Retinal pigment epithelial cell (primary cell): ENCODE data around the gene CHD2.
A peak's percentile ranks its signal among the peaks of the same experiment; 100 is the strongest.

Experiments
- DNase-seq: peaks from one replicate; pipeline ENCODE4 v3.0.0-alpha.2; 2010; ENCODE audit warnings: low read depth
- H3K4me3 ChIP-seq: 2 replicates; pipeline ENCODE4 v1.5.1; 2011; ENCODE audit warnings: mild to moderate bottlenecking, low read length, control low read depth, moderate library complexity
- CTCF ChIP-seq: conservative IDR thresholded peaks from 2 replicates; pipeline ENCODE4 v1.5.1; 2011; ENCODE audit warnings: low read depth, low read length, control low read depth, inconsistent platforms

The CHD2 gene

DNA sequence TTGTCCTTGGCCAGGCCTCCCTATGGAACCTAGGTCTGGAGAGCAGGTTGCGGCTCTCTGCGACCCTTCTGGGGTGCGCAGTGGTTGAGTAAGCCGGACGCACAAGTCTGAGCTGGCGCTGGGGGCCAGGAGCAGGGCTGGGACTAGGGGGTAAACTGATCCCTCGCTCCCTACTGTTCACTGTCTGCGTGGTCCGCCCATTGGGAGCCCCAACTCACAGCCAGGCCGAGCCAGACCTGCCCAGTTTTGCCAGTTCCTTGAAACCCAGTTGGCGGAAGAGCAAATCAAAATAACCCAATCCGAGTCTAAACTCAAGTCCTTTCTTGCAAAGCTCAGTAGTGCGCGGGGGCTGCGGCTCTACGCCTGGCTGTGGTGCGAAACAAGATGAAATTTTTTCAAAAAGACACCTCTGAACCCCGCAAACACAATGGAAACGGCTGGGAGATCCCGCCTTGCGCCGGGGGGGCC lies 171.4 kb downstream of the CHD2 start:
- TF ChIP-seq CTCF = no peak
- no peak for DNase-seq
- H3K4me3 ChIP-seq = peak overlapping the region; percentile 71

- TF ChIP-seq CTCF = no peak
- peak overlapping the region; percentile 71 for H3K4me3 ChIP-seq
- DNase-seq = no peak
Measured at GRCh38 chr15:93072011-93072410, 171.9 kb downstream of the CHD2 start.

- no peak for DNase-seq
- H3K4me3 ChIP-seq = peak overlapping the region; percentile 71
- TF ChIP-seq CTCF = no peak
Measured at GRCh38 chr15:93072411-93073394, 172.6 kb downstream of the CHD2 start.

DNA sequence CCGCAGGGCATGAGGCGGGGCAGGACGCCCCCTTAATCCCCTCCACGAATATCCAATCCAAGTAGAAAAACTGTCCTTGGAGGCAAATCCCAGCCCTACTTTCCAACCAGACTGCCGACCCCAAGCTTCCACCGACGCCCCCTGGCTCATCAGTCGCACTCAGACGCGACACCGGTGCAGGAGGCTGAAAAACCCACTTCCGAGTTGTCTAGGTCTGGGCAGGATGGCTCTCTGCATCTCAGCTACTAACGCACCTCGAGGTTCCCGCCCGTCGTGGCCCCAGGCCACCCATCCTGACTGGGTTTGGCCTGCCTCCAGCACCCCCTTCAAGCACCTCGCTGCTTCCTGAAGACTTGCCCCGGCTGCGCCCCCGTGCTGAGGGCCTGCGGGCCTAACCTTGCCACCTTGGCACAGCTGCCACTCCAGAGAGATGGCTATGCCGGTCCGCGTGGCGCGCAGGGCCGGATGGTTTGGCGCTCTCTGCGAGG lies 173.4 kb downstream of the CHD2 start:
- peak overlapping the region; percentile 34 for H3K4me3 ChIP-seq
- TF ChIP-seq CTCF = no peak
- DNase-seq = no peak

DNA sequence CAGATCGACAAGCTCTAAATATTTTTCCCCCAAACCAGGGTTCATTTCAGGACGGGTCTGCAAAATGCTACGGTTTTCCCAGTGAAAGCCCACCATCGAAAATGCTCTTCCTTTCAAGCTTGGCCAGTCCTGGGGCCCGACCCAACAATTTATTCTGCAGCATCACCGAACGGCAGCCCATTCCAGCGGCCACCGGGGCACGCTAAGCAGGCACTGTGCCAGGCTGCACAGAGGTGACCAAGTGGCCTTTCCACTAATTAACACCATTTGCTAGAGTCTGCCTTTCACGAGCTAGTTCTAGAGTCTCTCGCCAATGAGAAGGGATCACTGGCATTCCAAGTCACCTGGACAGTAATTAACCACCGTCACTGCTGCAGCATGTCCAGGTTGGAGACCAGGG lies 174.5 kb downstream of the CHD2 start:
- no peak overlapping the region for H3K4me3 ChIP-seq
- DNase-seq = no peak
- no peak for TF ChIP-seq CTCF

DNA sequence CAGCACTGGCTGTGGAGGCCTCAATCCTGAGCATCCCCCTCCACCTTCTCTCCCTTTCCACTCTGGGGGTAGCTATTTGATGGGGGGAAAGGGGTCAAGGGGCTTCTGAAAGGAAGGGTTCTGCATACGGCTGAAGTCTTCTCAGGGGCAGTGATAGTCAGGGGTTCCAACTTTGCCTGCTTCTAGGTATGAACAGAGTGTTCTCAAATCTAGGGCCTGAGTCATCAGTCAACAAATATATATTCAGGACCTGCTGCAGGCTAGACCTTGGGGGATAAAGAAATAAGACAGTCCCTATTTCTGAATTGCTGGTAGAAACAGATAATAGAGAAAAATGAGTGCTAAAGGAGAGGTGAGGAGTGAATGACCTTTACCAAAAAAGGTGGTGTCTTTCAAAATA lies 176.1 kb downstream of the CHD2 start:
- H3K4me3 ChIP-seq = no peak overlapping the region
- DNase-seq = no peak
- TF ChIP-seq CTCF = no peak

- TF ChIP-seq CTCF = no peak
- no peak for DNase-seq
- no peak overlapping the region for H3K4me3 ChIP-seq
Measured at GRCh38 chr15:93076875-93077274, 176.8 kb downstream of the CHD2 start.
